Measurements from ENCODE around the gene OSBPL5. TPM values are rescaled to one million over a fixed set of nuclear protein-coding genes. Genes with fewer than 3 reads are reported as not detected.

Gene OSBPL5
- total and polyA plus RNA-seq, 2 donors (not counting 1 experiment from before 2014, with no cell fraction given): 12.4 to 49.0 TPM

- H3K9ac ChIP-seq (ENCODE audit: insufficient read depth, low read length): no peak overlapping the region
- no peak overlapping the region for H2AFZ ChIP-seq (ENCODE audit: low read length)
- peaks cover 15% of the 10 kb centered on the region for H3K79me2 ChIP-seq (ENCODE audit: control insufficient read depth, insufficient read depth, low read length)
- no peaks in the 10 kb centered on the region for H4K20me1 ChIP-seq (ENCODE audit: control insufficient read depth, extremely low read depth, insufficient read depth, low read length)
- H3K27me3 ChIP-seq (ENCODE audit: control insufficient read depth, insufficient read depth, low read length): no peaks in the 10 kb centered on the region
- no peak overlapping the region for H3K27ac ChIP-seq (ENCODE audit: insufficient read depth, low read length)
- no peaks in the 10 kb centered on the region for H3K9me3 ChIP-seq (ENCODE audit: control insufficient read depth, insufficient read depth, low read depth, low read length)
- no peak overlapping the region for H3K4me2 ChIP-seq (ENCODE audit: extremely low read depth, insufficient read depth, low read length)
- H3K36me3 ChIP-seq (ENCODE audit: control insufficient read depth, insufficient read depth, low read length): peaks cover 3% of the 10 kb centered on the region
- DNase-seq (ENCODE audit: low read depth in 2 of 2): no peak
- no peak for TF ChIP-seq CTCF (conservative IDR thresholded peaks at IDR 0.05 in 1 of 2, IDR thresholded peaks at IDR 0.05 in 1 of 2; ENCODE audit: low read depth in 1 of 2, low read length in 2 of 2)
- no peak for TF ChIP-seq EZH2 (IDR thresholded peaks at IDR 0.05; ENCODE audit: low read length, missing control alignments)
- H3K4me3 ChIP-seq (replicated peaks in 1 of 4; ENCODE audit: control extremely low read depth in 1 of 4, insufficient read depth in 1 of 4, low read depth in 3 of 4, low read length in 4 of 4): no peak overlapping the region
- peaks cover 6% of the 10 kb centered on the region for H3K4me1 ChIP-seq (ENCODE audit: control insufficient read depth, extremely low read depth, insufficient read depth, low read length)
Observed at GRCh38 chr11:3140291-3140603, 24.9 kb downstream of the OSBPL5 start.

GRCh38 chr11:3139481-3140290 lies 25.4 kb downstream of the OSBPL5 start:
- H4K20me1 ChIP-seq (ENCODE audit: control insufficient read depth, extremely low read depth, insufficient read depth, low read length): no peaks in the 10 kb centered on the region
- no peaks in the 10 kb centered on the region for H3K27me3 ChIP-seq (ENCODE audit: control insufficient read depth, insufficient read depth, low read length)
- peaks cover 14% of the 10 kb centered on the region for H3K79me2 ChIP-seq (ENCODE audit: control insufficient read depth, insufficient read depth, low read length)

GRCh38 chr11:3139086-3139440 lies 26.0 kb downstream of the OSBPL5 start:
- H3K9me3 ChIP-seq (ENCODE audit: control insufficient read depth, insufficient read depth, low read depth, low read length): no peaks in the 10 kb centered on the region
- DNase-seq (ENCODE audit: low read depth in 2 of 2): no peak
- H3K79me2 ChIP-seq (ENCODE audit: control insufficient read depth, insufficient read depth, low read length): peaks cover 14% of the 10 kb centered on the region
- H3K27me3 ChIP-seq (ENCODE audit: control insufficient read depth, insufficient read depth, low read length): no peaks in the 10 kb centered on the region
- H3K9ac ChIP-seq (ENCODE audit: insufficient read depth, low read length): no peak overlapping the region
- H4K20me1 ChIP-seq (ENCODE audit: control insufficient read depth, extremely low read depth, insufficient read depth, low read length): no peaks in the 10 kb centered on the region
- no peak for TF ChIP-seq EZH2 (IDR thresholded peaks at IDR 0.05; ENCODE audit: low read length, missing control alignments)
- no peak for TF ChIP-seq CTCF (conservative IDR thresholded peaks at IDR 0.05 in 1 of 2, IDR thresholded peaks at IDR 0.05 in 1 of 2; ENCODE audit: low read depth in 1 of 2, low read length in 2 of 2)
- H3K27ac ChIP-seq (ENCODE audit: insufficient read depth, low read length): no peak overlapping the region
- H3K4me2 ChIP-seq (ENCODE audit: extremely low read depth, insufficient read depth, low read length): no peak overlapping the region
- peaks cover 3% of the 10 kb centered on the region for H3K36me3 ChIP-seq (ENCODE audit: control insufficient read depth, insufficient read depth, low read length)
- no peak overlapping the region for H2AFZ ChIP-seq (ENCODE audit: low read length)
- H3K4me3 ChIP-seq (replicated peaks in 1 of 4; ENCODE audit: control extremely low read depth in 1 of 4, insufficient read depth in 1 of 4, low read depth in 3 of 4, low read length in 4 of 4): no peak overlapping the region
- H3K4me1 ChIP-seq (ENCODE audit: control insufficient read depth, extremely low read depth, insufficient read depth, low read length): peaks cover 6% of the 10 kb centered on the region

More at GRCh38 chr11:3139481-3140290, 25.4 kb downstream of the OSBPL5 start:
- Histone ChIP-seq H3K4me2 (ENCODE audit: extremely low read depth, insufficient read depth, low read length) (no peak overlapping the region), H3K4me1 (ENCODE audit: control insufficient read depth, extremely low read depth, insufficient read depth, low read length) (peaks cover 6% of the 10 kb centered on the region), H2AFZ (ENCODE audit: low read length) (no peak overlapping the region), H3K36me3 (ENCODE audit: control insufficient read depth, insufficient read depth, low read length) (peaks cover 3% of the 10 kb centered on the region), H3K27ac (ENCODE audit: insufficient read depth, low read length) (no peak overlapping the region), H3K4me3 (replicated peaks in 1 of 4; ENCODE audit: control extremely low read depth in 1 of 4, insufficient read depth in 1 of 4, low read depth in 3 of 4, low read length in 4 of 4) (no peak overlapping the region), H3K9me3 (ENCODE audit: control insufficient read depth, insufficient read depth, low read depth, low read length) (no peaks in the 10 kb centered on the region), H3K9ac (ENCODE audit: insufficient read depth, low read length) (no peak overlapping the region)
- TF ChIP-seq EZH2 (IDR thresholded peaks at IDR 0.05; ENCODE audit: low read length, missing control alignments) (no peak), CTCF (conservative IDR thresholded peaks at IDR 0.05 in 1 of 2, IDR thresholded peaks at IDR 0.05 in 1 of 2; ENCODE audit: low read depth in 1 of 2, low read length in 2 of 2) (no peak)
- DNase-seq (ENCODE audit: low read depth in 2 of 2): no peak
